Right hindlimb (tissue), 1 donor: ENCODE measurements around the gene DRAP1.
"Not testable (repeated sequence)": the region's sequence is repeated elsewhere in the genome, so short reads cannot be mapped to it uniquely, and the experiment has no call there.

ENCODE experiments used
- DNase-seq: peaks from one replicate; pipeline ENCODE4 v3.0.0-alpha.2; 2018

The DRAP1 gene

GRCh38 chr11:65934014-65934413, 14.8 kb downstream of the DRAP1 start:
- DNase-seq = no peak

- no peak for DNase-seq
These were observed 18.5 kb downstream of the DRAP1 start for GRCh38 chr11:65937766-65938165.

GRCh38 chr11:65941720-65942310, 22.6 kb downstream of the DRAP1 start:
- no peak for DNase-seq

- DNase-seq = no peak
These were observed 23.3 kb downstream of the DRAP1 start for GRCh38 chr11:65942531-65942930.

GRCh38 chr11:65944191-65944590, 25.0 kb downstream of the DRAP1 start:
- no peak for DNase-seq

GRCh38 chr11:65944767-65945166, 25.5 kb downstream of the DRAP1 start:
- DNase-seq = no peak

GRCh38 chr11:65945430-65945911, 26.2 kb downstream of the DRAP1 start, which contains the start of gene TSGA10IP:
TSGA10IP (plus strand) TSS chr11:65945480; CDS start chr11:65945676, 196 bp downstream.
- no peak for DNase-seq

- DNase-seq = no peak
These were observed 26.8 kb downstream of the DRAP1 start for GRCh38 chr11:65945941-65946558.

- no peak for DNase-seq
These were observed 27.4 kb downstream of the DRAP1 start for GRCh38 chr11:65946655-65947054.

GRCh38 chr11:65947133-65947532, 27.9 kb downstream of the DRAP1 start:
- DNase-seq = no peak

GRCh38 chr11:65947603-65948125, 28.4 kb downstream of the DRAP1 start:
- no peak for DNase-seq

- DNase-seq = not testable (repeated sequence)
These were observed 31.5 kb downstream of the DRAP1 start for GRCh38 chr11:65950711-65951110.

GRCh38 chr11:65951641-65952040, 32.4 kb downstream of the DRAP1 start:
- DNase-seq = not testable (repeated sequence)

- no peak for DNase-seq
These were observed 32.9 kb downstream of the DRAP1 start for GRCh38 chr11:65952052-65952521.

GRCh38 chr11:65953471-65953870, 34.2 kb downstream of the DRAP1 start:
- no peak for DNase-seq

- DNase-seq = no peak
These were observed 35.5 kb downstream of the DRAP1 start for GRCh38 chr11:65954771-65955170.

GRCh38 chr11:65958291-65958690, 39.1 kb downstream of the DRAP1 start:
- no peak for DNase-seq

- no peak for DNase-seq
These were observed 39.7 kb downstream of the DRAP1 start for GRCh38 chr11:65958774-65959420.

- no peak for DNase-seq
These were observed 41.6 kb downstream of the DRAP1 start for GRCh38 chr11:65960824-65961266.

GRCh38 chr11:65961267-65962140, 42.3 kb downstream of the DRAP1 start, which contains the start of gene SART1:
SART1 (plus strand) TSS chr11:65961734; CDS start chr11:65961781, 47 bp downstream.
- DNase-seq = peak; percentile 99

- DNase-seq = no peak
These were observed 42.9 kb downstream of the DRAP1 start for GRCh38 chr11:65962141-65962564.

- no peak for DNase-seq
These were observed 45.7 kb downstream of the DRAP1 start for GRCh38 chr11:65964906-65965305.
